Measurements from ENCODE around the gene ISLR2. TPM values are rescaled to one million over a fixed set of nuclear protein-coding genes. Genes with fewer than 3 reads are reported as not detected.
A peak's percentile ranks its signal among the peaks of the same experiment; 100 is the strongest.

ISLR2 gene
- total and polyA plus RNA-seq, 2 donors from 2014 or later: 0.13 to 1.1 TPM

DNA sequence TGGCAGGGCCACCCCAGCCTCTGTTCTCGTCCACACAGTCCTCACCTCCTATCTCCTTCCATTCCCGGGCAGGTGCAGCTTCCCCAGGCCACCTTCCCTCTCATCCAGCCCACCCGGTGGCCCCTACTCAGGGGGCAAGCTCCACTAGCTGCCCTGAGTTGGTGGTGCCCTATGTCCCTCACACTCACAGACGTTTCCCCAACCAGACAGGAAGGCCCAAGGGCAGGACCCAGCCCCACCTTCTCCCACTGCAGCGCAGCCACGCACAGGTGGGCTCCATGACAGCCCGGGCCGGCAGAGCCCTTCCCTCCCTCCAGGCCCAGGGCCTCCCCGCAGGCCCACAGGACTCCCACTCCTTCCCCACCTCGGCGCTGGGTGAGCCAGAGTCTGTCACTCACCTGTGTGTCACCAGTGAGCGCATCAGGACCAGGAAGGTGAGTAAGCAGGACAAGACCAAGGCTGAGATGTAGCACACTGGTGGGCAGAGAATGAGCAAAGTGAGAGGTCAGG is 54.3 kb downstream of the ISLR2 start:
- Histone ChIP-seq H3K36me3 (ENCODE audit: control insufficient read depth in 2 of 3, insufficient read depth in 3 of 3, low read length in 3 of 3) (no peaks in the 10 kb centered on the region), H3K9ac (ENCODE audit: low read length in 3 of 3) (no peak overlapping the region), H3K27me3 (ENCODE audit: control insufficient read depth, insufficient read depth, low read length) (no peaks in the 10 kb centered on the region), H3K27ac (ENCODE audit: low read depth in 2 of 2, low read length in 2 of 2) (no peak overlapping the region), H3K9me3 (ENCODE audit: control insufficient read depth in 2 of 3, insufficient read depth in 1 of 3, low read length in 3 of 3) (no peaks in the 10 kb centered on the region), H3K4me3 (ENCODE audit: low read length in 3 of 3) (no peak overlapping the region), H3K4me1 (ENCODE audit: control insufficient read depth in 2 of 3, insufficient read depth in 2 of 3, low read depth in 1 of 3, low read length in 3 of 3) (peaks cover 0 to 11% (median 0%) of the 10 kb centered on the region in 3 donors)
- no peak for FAIRE-seq
- intact Hi-C loops (cut with DNase I): no loop called here
- DNase-seq: peak in 1 of 5 donors; percentile 39
- TF ChIP-seq, protein P1, sequence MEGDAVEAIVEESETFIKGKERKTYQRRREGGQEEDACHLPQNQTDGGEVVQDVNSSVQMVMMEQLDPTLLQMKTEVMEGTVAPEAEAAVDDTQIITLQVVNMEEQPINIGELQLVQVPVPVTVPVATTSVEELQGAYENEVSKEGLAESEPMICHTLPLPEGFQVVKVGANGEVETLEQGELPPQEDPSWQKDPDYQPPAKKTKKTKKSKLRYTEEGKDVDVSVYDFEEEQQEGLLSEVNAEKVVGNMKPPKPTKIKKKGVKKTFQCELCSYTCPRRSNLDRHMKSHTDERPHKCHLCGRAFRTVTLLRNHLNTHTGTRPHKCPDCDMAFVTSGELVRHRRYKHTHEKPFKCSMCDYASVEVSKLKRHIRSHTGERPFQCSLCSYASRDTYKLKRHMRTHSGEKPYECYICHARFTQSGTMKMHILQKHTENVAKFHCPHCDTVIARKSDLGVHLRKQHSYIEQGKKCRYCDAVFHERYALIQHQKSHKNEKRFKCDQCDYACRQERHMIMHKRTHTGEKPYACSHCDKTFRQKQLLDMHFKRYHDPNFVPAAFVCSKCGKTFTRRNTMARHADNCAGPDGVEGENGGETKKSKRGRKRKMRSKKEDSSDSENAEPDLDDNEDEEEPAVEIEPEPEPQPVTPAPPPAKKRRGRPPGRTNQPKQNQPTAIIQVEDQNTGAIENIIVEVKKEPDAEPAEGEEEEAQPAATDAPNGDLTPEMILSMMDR (IDR thresholded peaks at IDR 0.05; ENCODE audit: borderline replicate concordance, extremely low read depth, insufficient read depth): no peak

DNA sequence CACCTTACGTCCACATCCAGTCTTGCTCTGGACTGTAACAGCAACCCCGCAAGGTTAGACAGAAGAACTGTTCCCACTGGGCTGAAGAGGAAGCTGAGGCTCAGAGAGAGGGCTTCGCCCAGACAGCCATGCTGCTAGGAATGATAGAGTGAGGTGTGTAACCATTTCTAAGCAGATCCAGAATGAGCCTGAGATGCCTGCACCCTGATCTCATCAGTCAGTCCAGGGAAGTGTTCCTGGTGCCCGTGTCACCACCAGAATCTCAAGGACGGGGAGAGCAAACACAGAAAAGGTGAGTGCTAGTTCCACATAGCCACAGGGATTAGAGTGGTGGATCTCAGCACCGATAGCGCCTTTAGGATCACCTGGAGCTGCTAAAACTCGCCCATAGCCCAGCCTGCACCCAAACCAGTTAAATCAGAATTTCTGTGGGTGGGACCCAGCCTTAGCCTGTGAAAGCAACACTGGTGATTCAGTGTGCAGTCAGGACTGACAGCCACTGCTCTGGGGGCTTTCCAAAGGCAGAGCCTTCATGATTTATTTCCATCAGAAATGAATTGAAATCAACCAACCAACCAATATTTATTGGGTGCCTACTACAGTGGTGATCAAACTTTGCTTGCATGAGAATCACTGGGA is 55.4 kb downstream of the ISLR2 start:
- Histone ChIP-seq H3K9me3 (ENCODE audit: control insufficient read depth in 2 of 3, insufficient read depth in 1 of 3, low read length in 3 of 3) (no peaks in the 10 kb centered on the region), H3K9ac (ENCODE audit: low read length in 3 of 3) (no peak overlapping the region), H3K27ac (ENCODE audit: low read depth in 2 of 2, low read length in 2 of 2) (no peak overlapping the region), H3K4me3 (ENCODE audit: low read length in 3 of 3) (no peak overlapping the region), H3K4me1 (ENCODE audit: control insufficient read depth in 2 of 3, insufficient read depth in 2 of 3, low read depth in 1 of 3, low read length in 3 of 3) (peaks cover 0 to 2% (median 0%) of the 10 kb centered on the region in 3 donors), H3K36me3 (ENCODE audit: control insufficient read depth in 2 of 3, insufficient read depth in 3 of 3, low read length in 3 of 3) (no peaks in the 10 kb centered on the region), H3K27me3 (ENCODE audit: control insufficient read depth, insufficient read depth, low read length) (no peaks in the 10 kb centered on the region)
- DNase-seq: no peak
- FAIRE-seq: no peak
- intact Hi-C loops (cut with DNase I): no loop called here
- TF ChIP-seq, protein P1 (IDR thresholded peaks at IDR 0.05; ENCODE audit: borderline replicate concordance, extremely low read depth, insufficient read depth): no peak

Other genes starting within 250 kb of the ISLR2 start
- 33.2 TPM for gene LOXL1, start 204.1 kb upstream of the ISLR2 start, total RNA-seq
- 35.1 TPM for gene LOXL1, start 204.1 kb upstream of the ISLR2 start, polyA plus RNA-seq (ENCODE audit: insufficient read depth, low read depth, low replicate concordance)
- 22.2 TPM for gene STOML1, start 138.3 kb upstream of the ISLR2 start, total RNA-seq
- 15.0 TPM for gene STOML1, start 138.3 kb upstream of the ISLR2 start, polyA plus RNA-seq (ENCODE audit: insufficient read depth, low read depth, low replicate concordance)
- gene PML, start 135.9 kb upstream of the ISLR2 start, total RNA-seq: 82.9 TPM
- 19.6 TPM for gene PML, start 135.9 kb upstream of the ISLR2 start, polyA plus RNA-seq (ENCODE audit: insufficient read depth, low read depth, low replicate concordance)
- 0.06 TPM for gene GOLGA6A, start 48.0 kb upstream of the ISLR2 start, total RNA-seq
- gene GOLGA6A, start 48.0 kb upstream of the ISLR2 start, polyA plus RNA-seq (ENCODE audit: insufficient read depth, low read depth, low replicate concordance): not detected
- 30.2 TPM for gene ISLR, start 43.1 kb downstream of the ISLR2 start, total RNA-seq
- gene ISLR, start 43.1 kb downstream of the ISLR2 start, polyA plus RNA-seq (ENCODE audit: insufficient read depth, low read depth, low replicate concordance): 18.8 TPM
- 2.0 TPM for gene STRA6, start 72.2 kb downstream of the ISLR2 start, total RNA-seq
- 31.9 TPM for gene STRA6, start 72.2 kb downstream of the ISLR2 start, polyA plus RNA-seq (ENCODE audit: insufficient read depth, low read depth, low replicate concordance)
- gene CCDC33, start 105.7 kb downstream of the ISLR2 start, total RNA-seq: 0.63 TPM
- not detected for gene CCDC33, start 105.7 kb downstream of the ISLR2 start, polyA plus RNA-seq (ENCODE audit: insufficient read depth, low read depth, low replicate concordance)
- 0.13 TPM for gene CYP11A1, start 237.1 kb downstream of the ISLR2 start, total RNA-seq
- gene CYP11A1, start 237.1 kb downstream of the ISLR2 start, polyA plus RNA-seq (ENCODE audit: insufficient read depth, low read depth, low replicate concordance): 2.7 TPM